ENCODE measurements around the gene NUTM1. TPM values are rescaled to one million over a fixed set of nuclear protein-coding genes. Genes with fewer than 3 reads are reported as not detected.

The NUTM1 gene, protein sequence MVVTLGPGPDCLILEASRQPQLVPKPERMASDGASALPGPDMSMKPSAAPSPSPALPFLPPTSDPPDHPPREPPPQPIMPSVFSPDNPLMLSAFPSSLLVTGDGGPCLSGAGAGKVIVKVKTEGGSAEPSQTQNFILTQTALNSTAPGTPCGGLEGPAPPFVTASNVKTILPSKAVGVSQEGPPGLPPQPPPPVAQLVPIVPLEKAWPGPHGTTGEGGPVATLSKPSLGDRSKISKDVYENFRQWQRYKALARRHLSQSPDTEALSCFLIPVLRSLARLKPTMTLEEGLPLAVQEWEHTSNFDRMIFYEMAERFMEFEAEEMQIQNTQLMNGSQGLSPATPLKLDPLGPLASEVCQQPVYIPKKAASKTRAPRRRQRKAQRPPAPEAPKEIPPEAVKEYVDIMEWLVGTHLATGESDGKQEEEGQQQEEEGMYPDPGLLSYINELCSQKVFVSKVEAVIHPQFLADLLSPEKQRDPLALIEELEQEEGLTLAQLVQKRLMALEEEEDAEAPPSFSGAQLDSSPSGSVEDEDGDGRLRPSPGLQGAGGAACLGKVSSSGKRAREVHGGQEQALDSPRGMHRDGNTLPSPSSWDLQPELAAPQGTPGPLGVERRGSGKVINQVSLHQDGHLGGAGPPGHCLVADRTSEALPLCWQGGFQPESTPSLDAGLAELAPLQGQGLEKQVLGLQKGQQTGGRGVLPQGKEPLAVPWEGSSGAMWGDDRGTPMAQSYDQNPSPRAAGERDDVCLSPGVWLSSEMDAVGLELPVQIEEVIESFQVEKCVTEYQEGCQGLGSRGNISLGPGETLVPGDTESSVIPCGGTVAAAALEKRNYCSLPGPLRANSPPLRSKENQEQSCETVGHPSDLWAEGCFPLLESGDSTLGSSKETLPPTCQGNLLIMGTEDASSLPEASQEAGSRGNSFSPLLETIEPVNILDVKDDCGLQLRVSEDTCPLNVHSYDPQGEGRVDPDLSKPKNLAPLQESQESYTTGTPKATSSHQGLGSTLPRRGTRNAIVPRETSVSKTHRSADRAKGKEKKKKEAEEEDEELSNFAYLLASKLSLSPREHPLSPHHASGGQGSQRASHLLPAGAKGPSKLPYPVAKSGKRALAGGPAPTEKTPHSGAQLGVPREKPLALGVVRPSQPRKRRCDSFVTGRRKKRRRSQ
- total RNA-seq (not detected), polyA plus RNA-seq (under 1 TPM in 1 of 2 donors, not detected in 1; under 0.01 TPM)
- long read RNA-seq, donor 1, partial matches to known transcripts: 0 of 1 reads
- long read RNA-seq, donor 1, other reads (novel, unspliced or antisense): 1 of 1 reads
- long read RNA-seq, donor 2: 0 reads
- long read RNA-seq, donor 3: 0 reads

DNA sequence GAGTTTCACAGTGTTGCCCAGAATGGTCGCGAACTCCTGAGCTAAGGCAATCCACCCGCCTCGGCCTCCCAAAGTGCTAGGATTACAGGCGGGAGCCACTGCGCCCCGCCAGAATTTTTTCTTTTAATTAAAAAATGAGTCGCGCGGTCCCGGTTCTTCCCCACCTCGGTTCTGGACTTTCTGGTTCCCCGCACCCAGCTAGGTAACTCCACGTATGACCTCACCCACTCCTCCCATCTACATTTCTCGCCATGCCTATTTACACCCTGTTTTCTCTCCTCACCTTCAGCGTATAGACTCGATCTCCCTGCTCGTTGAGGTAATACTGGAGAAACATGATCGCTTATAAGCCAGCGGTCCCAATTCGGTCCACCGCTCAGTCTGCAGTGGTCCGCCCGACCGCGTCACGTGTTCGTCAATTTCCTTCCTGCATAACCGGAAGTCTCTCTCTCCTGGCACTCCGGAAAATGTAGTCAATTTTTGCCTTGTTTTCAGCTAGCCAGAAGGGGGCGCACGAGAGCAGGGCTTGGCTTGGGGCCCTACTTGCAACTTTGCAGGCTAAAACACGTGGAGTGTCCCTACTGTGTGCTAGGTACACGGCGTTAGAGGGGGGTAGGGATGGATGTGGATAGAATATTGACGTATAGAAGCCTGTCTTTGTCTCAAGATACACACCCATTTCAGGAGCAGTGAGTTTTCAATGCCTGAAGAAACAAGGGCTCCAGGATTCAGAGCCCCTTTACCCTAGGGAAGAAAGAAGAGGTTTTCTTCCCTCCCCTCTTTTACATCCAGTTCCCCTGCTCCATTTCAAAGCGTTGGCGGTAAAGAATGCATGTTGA is at the start of gene NUTM1, which contains the start of gene NOP10:
NUTM1 (plus strand) TSS at position 579 of the 839 bp plus-strand sequence. CDS start 382 bp downstream, outside the sequence.
NOP10 (minus strand) TSS at position 400 of the 839 bp plus-strand sequence; CDS start at position 337, 63 bp downstream.
- intact Hi-C loops (cut with DNase I): loop anchor here in 6 of 10 donors (1.0 to 10.0 kb wide), 5 partner anchors 24 to 242 kb away; partner anchors contain the start of genes LPCAT4 (in 6 of the 6), EMC4 (in 2 of the 6) and GOLGA8B (in 1 of the 6)
- Histone ChIP-seq H3K27me3 (no peaks in the 10 kb centered on the region), H3K4me3 (peak within 1 kb of the TSS; percentile 56 to 92 (median 76)), H3K4me1 (peaks cover 0 to 45% (median 19%) of the 10 kb centered on the region in 9 donors), H3K9me3 (no peaks in the 10 kb centered on the region), H3K36me3 (peaks cover 0 to 35% (median 5%) of the 10 kb centered on the region in 9 donors), H3K27ac (peak within 1 kb of the TSS; percentile 14 to 94 (median 92))
- DNase-seq (peak; percentile 92 to 93), ATAC-seq (peak; percentile 91 to 97 (median 96))
- TF ChIP-seq, protein P1, sequence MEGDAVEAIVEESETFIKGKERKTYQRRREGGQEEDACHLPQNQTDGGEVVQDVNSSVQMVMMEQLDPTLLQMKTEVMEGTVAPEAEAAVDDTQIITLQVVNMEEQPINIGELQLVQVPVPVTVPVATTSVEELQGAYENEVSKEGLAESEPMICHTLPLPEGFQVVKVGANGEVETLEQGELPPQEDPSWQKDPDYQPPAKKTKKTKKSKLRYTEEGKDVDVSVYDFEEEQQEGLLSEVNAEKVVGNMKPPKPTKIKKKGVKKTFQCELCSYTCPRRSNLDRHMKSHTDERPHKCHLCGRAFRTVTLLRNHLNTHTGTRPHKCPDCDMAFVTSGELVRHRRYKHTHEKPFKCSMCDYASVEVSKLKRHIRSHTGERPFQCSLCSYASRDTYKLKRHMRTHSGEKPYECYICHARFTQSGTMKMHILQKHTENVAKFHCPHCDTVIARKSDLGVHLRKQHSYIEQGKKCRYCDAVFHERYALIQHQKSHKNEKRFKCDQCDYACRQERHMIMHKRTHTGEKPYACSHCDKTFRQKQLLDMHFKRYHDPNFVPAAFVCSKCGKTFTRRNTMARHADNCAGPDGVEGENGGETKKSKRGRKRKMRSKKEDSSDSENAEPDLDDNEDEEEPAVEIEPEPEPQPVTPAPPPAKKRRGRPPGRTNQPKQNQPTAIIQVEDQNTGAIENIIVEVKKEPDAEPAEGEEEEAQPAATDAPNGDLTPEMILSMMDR (IDR thresholded peaks at IDR 0.05): peak; percentile 92 to 97 (median 96)
- 1 to 2% methylated on average over 38 of the region's 38 CpGs for WGBS, 2 donors

DNA sequence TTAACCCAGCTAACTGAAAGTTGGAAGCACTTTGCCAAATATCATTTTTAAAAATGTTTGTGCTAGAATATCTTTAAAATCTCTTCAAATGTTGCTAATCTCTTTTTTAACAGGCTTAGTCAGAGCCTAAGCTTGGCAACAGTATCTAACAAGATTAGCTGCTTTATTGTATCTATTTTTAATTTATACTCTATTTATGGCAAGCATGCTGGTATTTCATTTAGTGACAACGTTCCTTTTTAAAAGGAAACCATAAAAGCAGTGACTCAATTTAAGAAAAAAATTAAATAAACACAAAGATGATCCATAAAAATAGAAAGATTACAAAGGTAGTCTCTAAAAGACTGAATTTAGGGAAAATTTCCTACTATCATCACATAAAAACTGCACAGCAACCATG is 46.1 kb upstream of the NUTM1 start:
- peak overlapping the region in 1 of 10 donors; percentile 11 for H3K4me3 ChIP-seq
- peaks cover 0 to 36% (median 19%) of the 10 kb centered on the region in 9 donors for H3K4me1 ChIP-seq
- peak in 4 of 8 donors; percentile 56 to 87 (median 66) for ATAC-seq
- no peak for DNase-seq
- H3K27me3 ChIP-seq: no peaks in the 10 kb centered on the region
- WGBS, 2 donors: 4 to 8% methylated on average over 1 of the region's 1 CpG
- H3K27ac ChIP-seq: peak overlapping the region in 9 of 10 donors; percentile 21 to 76 (median 61)
- no peaks in the 10 kb centered on the region for H3K9me3 ChIP-seq
- TF ChIP-seq, protein P1 (IDR thresholded peaks at IDR 0.05): no peak
- peaks cover 0 to 5% (median 0%) of the 10 kb centered on the region in 9 donors for H3K36me3 ChIP-seq
- intact Hi-C loops (cut with DNase I): no loop called here

DNA sequence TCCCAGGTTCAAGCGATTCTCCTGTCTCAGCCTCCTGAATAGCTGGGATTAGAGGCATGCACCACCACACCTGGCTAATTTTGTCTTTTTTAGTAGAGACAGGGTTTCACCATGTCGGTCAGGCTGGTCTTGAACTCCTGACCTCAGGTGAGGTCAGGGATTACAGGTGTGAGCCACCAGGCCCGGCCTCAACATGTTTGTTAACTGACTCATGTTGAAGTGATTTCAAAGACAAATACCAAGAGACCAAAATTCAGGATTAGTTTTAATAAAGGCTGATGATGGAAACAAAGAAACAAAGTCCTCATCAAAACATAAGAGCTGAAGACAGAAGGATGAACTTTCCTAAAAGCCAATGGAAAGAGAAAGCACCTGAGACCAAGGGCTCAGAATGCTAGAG is 42.1 kb upstream of the NUTM1 start:
- Histone ChIP-seq H3K27ac (no peak overlapping the region), H3K9me3 (peaks cover 0 to 4% (median 0%) of the 10 kb centered on the region in 11 donors), H3K4me1 (peaks cover 0 to 29% (median 19%) of the 10 kb centered on the region in 9 donors), H3K4me3 (no peak overlapping the region), H3K27me3 (no peaks in the 10 kb centered on the region), H3K36me3 (no peaks in the 10 kb centered on the region)
- no peak for ATAC-seq
- TF ChIP-seq, protein P1 (IDR thresholded peaks at IDR 0.05): no peak
- intact Hi-C loops (cut with DNase I): no loop called here
- DNase-seq: no peak
- WGBS, 2 donors: 78 to 97% methylated on average over 3 of the region's 3 CpGs

Data from heart right ventricle (tissue), 16 donors.